UCSD-AML1 (cell line): ENCODE data around the gene ADIPOR2.

Source experiments
- DNase-seq: peaks from one replicate; lab custom pipeline; 2025; ENCODE audit not compliant: unreplicated experiment; lab: John Stamatoyannopoulos, UW

The ADIPOR2 gene

DNA sequence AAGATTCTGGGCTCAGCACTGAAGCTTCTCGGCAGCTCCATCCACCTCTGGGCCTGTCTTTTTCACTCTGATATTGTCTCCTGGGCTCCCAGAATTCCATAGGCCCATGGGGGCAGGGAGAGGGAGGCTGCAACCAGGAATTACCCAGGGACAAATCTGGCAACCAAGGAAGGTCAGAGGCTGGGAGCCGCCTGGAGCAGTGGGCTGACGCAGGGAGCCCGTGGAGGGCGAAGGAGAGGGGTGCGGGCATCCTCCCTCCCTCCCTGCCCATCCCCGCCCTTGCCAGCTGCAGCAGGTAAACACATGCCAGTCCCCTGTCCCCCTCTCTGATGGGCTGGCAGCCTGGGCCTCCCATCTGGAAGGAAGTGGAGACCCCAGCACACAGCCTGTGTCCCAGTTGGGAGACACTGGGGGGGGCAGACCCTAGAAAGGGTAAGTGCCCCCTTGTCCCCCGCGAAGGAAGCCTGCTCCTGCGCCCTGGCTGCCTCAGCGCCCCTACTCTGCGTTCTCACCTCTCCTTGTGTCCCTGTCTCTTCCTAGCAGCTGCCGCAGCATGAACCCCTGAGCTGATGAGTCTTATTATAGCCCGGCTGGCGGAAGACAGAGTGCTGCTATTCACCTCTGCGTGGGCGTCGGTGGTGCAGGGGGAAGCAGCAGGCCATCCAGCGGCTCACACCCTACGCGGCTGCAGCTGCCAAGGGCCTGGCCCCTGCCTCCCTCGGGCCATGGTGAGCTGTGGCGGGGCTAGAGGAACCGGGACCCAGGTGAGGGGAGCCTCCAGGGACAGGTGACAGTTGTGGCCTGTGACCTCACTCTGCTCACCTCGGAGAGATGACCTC, 136.2 kb downstream of the ADIPOR2 start:
- no peak for DNase-seq

GRCh38 chr12:1827826-1828805, 137.2 kb downstream of the ADIPOR2 start:
- no peak for DNase-seq

DNA sequence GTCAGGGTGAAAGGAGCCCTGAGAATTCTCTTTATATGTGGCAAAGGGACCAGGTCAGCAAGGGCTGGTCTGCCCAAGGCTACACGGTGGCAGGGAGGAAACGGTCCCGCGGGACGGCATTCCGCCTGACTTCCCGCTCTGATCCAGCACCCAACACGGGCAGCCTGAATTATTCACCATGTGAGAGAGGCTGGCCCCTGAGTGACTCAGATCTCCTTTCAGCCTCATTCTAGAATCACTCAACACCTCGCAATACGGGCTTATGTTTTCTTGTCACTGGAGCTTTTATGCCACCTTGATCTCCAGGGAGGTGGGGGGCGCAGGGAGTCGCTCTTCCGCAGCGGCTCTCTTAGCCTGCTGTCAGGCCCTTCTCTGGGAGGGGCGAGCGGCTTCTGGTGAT, 138.0 kb downstream of the ADIPOR2 start:
- DNase-seq, result no peak

DNA sequence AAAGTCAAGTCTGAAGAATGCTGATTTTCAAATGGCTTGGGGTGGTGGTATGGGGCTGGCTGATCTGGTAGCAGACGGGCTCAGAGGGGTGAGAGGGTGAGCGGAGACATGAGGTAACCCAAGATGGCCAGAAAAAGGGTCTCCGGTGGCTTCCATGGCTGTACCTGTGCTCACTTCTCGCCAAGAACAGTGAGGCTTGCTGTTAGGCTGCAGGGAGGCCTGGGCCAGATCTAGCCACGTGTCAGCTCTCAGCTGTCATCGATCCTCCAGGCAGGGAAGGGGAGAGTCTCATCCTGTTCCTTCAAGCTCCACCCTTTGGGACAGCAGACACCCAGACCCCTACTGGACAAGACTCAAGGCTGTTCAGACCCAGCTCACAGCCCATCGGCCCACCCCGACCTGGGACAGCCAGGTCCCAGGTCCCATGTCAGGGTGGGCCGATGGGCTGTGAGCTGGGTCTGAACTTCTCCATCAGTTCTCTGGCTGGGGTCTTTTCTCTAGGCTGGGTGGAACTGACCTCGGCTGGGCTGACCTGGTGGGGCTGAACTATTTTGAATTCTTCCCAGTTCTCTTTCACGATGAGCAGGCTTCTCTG, 138.5 kb downstream of the ADIPOR2 start:
- no peak for DNase-seq

- no peak for DNase-seq
Measured at GRCh38 chr12:1830401-1830845, 139.6 kb downstream of the ADIPOR2 start.

- no peak for DNase-seq
Measured at GRCh38 chr12:1830981-1831963, 140.4 kb downstream of the ADIPOR2 start.

GRCh38 chr12:1832801-1833595, 142.1 kb downstream of the ADIPOR2 start:
- no peak for DNase-seq

- DNase-seq, result no peak
Measured at GRCh38 chr12:1833596-1834028, 142.7 kb downstream of the ADIPOR2 start.

GRCh38 chr12:1834186-1834925, 143.5 kb downstream of the ADIPOR2 start:
- DNase-seq, result no peak

- DNase-seq, result no peak
Measured at GRCh38 chr12:1835211-1836131, 144.6 kb downstream of the ADIPOR2 start.

GRCh38 chr12:1836241-1836803, 145.5 kb downstream of the ADIPOR2 start:
- no peak for DNase-seq

DNA sequence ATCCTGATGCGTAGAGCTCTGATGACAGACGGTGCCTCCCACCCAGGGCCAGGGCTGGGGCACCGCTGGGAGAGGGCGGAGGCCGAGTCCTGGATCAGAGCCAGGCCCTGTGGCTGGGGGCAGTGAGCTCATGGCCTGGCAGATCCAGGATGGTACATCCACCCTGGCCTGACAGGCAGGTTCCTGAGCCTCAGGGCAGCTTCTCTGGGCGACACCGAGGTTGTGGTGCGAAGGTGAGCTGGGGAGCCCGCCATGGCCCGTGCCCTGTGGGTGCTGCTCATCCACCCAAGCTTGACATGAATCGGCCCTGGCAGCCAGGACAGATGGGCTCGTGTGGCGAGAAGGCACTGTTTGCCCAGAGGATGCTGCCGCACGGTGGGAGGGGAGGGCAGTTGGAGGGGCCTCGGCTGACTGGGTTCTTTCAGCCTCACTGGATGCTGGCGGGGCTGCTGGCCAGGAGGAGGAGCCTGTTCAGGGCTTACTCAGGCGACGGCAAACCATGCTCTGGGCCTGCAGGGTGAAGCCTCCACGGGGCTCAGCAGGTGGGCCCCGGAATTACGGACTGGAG, 146.1 kb downstream of the ADIPOR2 start:
- DNase-seq, result no peak

GRCh38 chr12:1837541-1838204, 146.8 kb downstream of the ADIPOR2 start:
- no peak for DNase-seq
